GF-D8 (cell line): ENCODE results near the gene CCDC137.
A peak's percentile ranks its signal among the peaks of the same experiment; 100 is the strongest.

Source experiments
- DNase-seq: peaks from one replicate; lab custom pipeline; 2025; lab: John Stamatoyannopoulos, UW

Gene CCDC137

DNA sequence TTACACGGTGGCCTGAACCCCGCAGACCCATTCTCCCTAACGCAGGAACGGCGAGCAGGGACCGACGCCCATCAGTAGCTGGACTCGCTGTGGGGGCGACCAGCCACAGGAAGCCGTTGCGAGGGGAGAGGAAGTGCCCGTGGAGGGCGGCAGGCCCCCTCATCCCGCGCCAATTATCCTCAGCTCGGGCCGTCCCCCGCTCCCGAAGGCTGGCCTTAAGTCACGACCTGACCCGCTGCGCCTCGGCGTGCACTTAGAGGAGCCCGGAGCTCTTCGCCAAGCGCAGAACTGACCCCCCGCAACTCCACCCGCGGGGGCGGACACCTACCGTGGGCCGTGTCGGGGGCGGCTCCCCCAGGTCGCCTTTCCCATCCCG is 16.7 kb downstream of the CCDC137 start:
- no peak for DNase-seq

DNA sequence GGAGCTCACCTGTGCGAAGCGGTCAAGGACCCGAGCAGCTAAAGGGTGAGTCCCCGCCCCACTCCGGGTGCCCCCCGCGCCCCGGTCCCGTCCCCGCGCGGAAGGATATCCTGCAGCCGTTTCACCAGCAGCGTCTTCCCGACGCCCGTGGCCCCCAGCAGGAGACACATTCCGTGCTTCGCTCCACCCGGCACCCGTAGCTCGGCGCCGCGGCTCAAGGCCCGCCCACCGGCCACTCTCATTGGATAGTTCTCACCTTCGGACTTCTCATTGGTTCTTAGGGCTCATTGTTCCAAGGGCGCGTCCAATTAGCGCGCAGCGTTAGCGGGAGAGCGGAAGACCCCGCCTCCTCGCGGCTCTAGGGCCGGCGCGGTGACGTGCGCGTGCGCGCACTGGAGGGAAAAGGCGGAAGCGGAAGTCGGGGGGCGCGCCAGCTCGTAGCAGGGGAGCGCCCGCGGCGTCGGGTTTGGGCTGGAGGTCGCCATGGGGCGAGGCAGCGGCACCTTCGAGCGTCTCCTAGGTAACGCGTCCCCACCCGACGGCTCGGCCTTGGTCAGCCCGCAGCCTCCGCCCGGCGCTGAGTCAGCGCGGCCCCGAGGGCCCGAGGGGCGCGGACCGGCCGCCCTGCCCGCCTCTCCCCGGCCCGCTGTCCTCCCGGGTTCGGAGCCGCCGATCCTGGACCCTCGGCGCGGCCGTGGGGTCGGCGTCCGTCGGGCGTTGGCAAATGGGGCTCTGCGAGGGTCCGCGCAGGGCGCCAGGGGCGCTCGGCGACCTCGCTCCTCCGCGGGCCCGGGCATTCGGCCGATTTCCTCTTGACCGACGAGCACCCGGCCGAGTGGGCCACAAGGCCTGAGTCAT is 17.3 kb downstream of the CCDC137 start, which contains the start of the genes ARL16 and HGS:
TSS of gene ARL16 (minus strand) at position 214 of the 858 bp plus-strand sequence. CDS start at position 170, 44 bp downstream.
TSS of gene HGS (plus strand) at position 428 of the 858 bp plus-strand sequence. CDS start at position 484, 56 bp downstream.
- DNase-seq: peak; percentile 93

DNA sequence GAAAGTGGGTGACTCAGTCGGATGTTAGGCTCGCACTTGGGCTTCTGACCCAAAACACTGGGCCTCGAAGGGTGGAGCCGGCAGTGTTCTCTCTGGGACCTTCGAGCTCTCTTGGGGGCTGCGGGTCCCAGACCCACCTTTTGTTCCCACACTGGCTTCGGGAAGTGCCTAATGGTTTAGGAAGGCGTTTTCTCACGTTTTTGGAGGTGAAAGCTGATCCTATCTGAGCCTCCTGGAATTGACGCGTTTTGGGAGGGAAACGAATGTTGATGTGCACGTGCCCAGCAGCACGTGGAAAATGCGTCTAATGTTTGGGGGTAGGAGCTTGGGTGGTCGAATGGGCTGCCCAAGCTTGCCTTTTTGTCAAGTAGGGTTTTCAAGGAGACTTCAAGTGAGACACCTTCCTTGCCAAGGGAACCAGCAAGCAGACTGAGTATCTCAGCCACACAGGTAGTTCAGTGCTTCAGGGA is 17.9 kb downstream of the CCDC137 start:
- DNase-seq: no peak

DNA sequence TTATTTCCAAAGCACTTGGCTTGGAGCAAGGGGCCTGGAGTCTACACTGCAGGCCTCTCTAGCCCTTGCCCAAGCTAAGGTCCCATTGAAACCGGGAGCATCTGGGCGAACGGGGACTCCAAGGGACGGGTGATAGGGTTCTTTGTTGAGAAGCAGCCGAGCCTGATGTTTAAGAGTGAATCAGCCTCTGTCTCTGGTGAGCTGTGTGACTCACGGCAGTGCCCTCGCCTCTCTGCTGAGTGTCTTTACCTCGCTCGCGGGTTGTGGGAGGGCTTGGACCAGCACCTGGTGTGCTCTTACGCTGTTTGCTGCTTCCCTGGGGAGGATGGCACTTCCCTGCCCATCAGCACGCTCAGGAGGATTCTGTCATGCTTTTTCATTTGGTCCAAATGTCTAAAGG is 18.6 kb downstream of the CCDC137 start:
- DNase-seq: no peak

DNA sequence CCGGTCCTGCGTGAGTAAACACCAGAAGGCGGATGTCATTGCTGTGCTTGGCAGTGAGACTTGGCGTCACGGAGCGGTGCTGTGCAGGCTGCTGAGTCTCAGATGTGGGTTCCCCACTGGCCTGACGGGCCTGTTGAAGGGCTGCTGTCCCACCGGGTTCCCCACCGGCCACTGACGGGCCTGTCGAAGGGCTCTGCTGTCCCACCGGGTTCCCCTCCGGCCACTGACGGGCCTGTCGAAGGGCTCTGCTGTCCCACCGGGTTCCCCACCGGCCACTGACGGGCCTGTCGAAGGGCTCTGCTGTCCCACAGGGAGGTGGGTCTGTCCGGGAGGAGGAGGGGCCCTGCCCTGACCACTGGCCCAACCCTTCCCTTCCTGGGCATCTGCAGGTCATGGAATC is 20.1 kb downstream of the CCDC137 start:
- no peak for DNase-seq

DNA sequence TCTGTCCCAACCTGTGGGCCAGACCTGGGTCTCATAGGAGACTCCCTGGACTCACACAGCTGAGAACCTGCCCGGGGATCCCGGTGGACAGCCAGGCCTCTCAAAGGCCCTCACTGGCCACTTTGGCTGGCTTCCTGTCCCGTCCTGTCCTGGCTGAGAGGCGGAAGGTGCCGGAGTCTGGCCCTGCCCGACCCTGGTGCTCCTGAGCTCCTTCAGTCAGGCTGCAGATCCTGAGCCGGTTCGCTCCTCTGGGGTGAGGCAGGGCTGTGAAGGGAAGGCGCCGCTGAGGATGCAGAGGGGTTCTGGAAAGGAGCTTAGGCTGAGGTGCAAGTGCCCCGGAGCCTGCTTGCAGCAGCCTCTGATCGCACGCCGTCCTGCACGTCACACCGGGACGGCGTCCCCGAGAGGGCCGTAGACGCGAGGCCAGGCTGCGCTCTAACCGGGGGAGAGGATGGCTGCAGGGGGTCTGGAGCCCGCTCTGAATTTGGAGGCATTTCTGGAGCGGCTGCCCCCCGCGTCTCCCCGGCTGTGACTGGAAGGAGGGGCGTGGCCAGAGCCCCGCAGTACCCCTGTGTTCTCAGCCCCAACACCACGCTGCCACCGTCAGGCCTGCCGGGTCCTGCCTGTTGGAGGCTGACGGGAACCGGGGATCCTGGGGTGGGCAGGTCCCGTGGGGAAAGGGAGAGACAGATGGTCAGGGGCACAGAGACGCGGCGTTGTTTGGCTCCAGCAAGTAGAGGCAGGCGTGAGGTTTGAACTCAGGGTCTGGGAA is 21.4 kb downstream of the CCDC137 start:
- no peak for DNase-seq

DNA sequence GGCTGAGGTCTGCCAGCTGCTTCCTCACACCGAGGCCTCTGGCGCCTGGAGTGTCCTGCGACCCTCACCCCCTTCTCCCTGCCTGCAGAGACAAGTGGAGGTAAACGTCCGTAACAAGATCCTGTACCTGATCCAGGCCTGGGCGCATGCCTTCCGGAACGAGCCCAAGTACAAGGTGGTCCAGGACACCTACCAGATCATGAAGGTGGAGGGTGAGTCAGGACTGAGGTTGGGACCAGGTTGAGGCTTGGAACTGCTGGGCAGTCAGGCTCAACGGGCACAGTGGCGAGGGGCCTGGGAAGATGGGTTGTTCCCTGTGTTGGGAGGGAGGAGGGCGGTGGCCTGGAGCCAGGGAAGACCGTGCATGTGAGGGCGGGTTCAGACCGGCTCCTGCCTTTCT is 22.1 kb downstream of the CCDC137 start:
- no peak for DNase-seq

DNA sequence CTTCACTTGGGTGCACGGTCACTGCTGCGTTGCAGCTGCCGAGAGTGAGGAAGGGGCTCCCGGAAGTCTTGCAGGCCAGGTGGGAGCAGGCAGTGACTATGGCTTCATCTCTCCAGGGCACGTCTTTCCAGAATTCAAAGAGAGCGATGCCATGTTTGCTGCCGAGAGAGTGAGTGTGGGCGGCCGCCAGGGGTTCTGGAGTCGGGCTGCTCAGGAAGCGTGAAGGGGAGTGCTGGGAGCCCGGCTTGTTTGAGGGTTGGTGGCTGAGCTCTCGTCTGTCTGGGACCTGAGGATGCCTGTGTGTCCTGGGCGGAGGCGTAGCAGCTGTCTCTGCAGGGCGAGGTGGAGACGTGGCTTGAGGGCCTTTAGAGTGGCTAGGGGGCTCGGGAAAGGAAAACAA is 23.5 kb downstream of the CCDC137 start:
- no peak for DNase-seq

DNA sequence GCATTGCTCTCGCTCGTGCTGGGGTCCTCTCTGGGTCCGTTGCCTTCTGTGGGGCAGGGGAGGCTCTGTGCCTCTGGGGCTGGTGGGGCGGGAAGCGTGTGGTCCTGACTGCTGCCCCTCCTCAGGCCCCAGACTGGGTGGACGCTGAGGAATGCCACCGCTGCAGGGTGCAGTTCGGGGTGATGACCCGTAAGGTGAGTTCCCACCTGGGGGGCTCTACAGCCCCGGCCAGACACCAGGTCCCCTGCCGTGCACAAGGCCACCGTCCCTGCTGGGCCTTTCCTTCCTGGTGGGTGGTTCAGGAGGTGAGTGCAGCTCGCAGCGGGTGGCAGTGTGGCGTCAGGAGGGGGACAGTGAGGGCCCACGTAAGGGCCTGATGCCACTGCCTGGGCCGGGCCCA is 24.0 kb downstream of the CCDC137 start:
- DNase-seq: no peak

DNA sequence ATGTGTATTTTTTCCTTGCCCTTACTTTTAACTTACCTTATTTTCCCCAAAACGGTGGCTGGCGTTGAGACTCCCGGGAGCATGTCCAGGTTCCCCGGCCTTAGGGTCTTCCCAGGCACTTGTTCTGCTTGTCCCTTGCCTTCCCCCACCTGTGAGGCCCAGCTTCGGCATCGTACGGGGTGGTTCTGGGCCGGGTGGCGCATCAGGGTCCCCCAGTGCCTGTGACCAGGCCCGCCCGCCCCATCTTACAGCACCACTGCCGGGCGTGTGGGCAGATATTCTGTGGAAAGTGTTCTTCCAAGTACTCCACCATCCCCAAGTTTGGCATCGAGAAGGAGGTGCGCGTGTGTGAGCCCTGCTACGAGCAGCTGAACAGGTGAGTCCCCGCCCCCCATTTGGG is 24.7 kb downstream of the CCDC137 start:
- DNase-seq: no peak

DNA sequence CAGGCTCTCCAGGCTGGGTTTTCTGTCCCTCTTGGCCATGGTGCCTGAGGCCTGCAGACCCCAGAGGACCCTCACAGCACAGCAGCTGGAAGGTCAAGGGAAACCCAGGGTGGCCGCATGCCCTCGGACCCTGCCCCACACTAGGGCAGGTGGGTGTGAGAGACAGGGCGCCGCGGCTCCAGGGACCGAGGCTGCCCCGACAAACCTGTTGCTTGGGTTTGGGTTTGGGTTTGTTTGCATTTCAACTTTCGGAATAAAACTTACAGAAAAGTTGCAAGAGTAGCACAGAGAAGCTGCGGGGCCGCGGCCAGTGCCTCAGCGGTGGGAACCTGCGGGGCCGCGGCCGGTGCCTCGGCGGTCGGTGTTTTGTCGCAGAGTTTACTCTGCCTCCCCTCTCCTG is 25.1 kb downstream of the CCDC137 start:
- DNase-seq: no peak

DNA sequence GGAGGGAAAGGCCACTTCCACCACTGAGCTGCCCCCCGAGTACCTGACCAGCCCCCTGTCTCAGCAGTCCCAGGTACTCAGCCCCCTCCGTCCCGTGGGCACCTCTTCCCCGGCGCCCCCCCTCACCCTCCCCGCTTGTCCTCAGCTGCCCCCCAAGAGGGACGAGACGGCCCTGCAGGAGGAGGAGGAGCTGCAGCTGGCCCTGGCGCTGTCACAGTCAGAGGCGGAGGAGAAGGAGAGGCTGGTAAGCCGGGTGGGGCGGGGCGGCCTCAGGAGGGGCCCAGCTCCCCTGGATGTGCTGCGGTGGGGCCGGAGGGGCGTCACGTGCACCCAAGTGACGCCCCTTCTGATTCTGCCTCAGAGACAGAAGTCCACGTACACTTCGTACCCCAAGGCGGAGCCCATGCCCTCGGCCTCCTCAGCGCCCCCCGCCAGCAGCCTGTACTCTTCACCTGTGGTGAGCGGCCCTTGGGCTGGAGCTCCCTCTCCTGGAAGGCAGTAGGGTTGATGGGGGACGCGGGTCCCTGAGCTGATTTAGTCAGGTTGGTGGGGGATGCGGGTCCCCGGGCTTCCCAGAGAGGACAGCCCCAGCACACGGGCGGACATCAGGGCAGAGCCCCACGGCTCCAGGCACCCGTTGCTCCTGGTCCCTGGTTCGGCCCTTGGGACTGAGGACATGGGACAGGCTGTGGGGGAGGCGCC is 27.1 kb downstream of the CCDC137 start:
- DNase-seq: no peak

DNA sequence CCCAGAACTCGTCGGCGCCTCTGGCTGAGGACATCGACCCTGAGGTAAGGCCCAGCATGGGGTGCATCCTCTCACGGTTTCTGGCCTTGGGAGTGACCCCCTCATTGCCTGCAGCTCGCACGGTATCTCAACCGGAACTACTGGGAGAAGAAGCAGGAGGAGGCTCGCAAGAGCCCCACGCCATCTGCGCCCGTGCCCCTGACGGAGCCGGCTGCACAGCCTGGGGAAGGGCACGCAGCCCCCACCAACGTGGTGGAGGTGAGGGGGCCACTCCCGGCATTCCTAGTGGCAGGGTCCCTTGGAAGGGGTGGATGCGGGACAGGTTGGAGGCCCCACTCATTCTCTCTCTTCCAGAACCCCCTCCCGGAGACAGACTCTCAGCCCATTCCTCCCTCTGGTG is 28.3 kb downstream of the CCDC137 start:
- DNase-seq: no peak

DNA sequence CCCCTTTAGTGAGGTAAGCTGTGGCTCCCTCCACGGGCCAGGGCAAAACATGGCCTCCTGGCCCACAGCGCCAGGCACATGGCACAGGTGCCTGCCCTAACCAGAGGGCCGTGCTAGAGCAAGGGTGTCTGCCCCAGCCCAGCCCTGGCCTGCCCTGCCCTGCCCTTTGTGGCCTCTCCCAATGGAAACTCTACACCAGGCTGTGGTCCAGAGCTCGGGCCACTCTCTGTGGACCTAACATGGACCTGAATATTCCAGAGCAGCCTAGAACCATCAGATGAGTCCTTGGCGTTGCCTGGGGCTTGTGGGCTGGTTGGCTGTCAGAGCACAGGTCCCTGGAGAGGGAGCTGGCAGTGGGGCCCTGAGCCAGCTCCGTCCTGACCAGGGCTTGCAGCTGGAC is 28.7 kb downstream of the CCDC137 start:
- no peak for DNase-seq

DNA sequence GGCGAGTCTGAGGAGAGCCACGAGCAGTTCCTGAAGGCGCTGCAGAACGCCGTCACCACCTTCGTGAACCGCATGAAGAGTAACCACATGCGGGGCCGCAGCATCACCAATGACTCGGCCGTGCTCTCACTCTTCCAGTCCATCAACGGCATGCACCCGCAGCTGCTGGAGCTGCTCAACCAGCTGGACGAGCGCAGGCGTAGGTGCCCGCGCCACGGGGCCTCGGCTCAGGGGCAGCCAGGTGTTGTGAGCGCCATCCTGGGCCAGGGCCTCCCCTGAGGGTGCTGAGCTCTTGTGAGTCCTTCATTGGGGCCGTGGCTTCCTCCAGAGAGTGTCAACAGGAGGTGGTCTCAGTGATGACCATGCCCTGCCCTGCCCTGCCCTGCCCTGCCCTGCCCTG is 29.3 kb downstream of the CCDC137 start:
- no peak for DNase-seq

DNA sequence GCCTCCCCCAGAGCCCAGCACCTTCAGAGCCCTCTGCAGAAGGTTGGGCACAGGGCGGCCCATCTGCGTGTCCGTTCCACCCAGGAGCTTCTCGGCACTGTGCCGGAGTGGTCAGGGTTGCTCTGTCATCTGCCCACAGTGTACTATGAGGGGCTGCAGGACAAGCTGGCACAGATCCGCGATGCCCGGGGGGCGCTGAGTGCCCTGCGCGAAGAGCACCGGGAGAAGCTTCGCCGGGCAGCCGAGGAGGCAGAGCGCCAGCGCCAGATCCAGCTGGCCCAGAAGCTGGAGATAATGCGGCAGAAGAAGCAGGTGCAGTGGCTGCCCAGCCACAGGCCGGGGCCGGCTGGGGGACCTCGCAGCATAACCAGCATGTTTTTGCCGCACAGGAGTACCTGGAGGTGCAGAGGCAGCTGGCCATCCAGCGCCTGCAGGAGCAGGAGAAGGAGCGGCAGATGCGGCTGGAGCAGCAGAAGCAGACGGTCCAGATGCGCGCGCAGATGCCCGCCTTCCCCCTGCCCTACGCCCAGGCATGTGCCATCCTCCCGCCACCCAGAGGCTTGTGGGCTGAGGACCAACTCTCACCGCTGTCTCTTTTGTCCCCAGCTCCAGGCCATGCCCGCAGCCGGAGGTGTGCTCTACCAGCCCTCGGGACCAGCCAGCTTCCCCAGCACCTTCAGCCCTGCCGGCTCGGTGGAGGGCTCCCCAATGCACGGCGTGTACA is 29.8 kb downstream of the CCDC137 start:
- DNase-seq: no peak

DNA sequence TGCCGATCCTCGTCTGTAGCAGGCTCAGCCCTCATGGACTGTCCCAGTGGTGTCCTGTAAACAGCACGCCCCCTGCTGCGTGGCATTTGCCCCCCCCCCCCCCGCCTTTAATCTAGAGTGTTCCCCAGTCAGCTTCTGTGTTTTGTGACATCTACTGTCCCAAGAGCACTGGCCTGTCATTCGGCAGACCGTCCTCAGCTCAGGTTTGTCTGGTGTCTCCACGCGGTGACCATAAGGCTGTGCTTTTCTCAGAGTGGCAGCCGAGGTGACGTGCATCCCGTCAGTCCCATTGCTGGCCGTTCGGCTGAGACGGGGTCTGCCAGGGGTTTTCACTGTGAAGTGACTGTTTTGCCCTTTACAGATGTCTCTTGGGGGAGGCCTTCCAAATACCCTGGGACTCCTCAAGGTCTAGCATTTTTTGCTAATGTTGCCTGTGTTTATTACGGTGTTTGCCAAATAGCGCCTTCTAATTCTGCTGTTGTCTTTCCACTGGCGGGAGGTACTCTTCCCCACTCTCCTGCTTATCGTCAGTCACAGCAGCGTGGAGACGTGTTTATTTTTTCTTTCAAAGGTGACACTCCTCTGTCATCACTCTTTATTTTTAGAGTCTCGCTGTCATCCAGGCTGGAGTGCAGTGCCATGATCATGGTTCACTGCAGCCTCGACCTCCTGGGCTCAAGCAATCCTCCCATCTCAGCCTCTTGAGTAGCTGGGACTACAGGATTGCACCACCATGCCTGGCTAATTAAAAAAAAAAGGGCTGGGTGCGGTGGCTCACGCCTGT is 30.9 kb downstream of the CCDC137 start:
- no peak for DNase-seq

DNA sequence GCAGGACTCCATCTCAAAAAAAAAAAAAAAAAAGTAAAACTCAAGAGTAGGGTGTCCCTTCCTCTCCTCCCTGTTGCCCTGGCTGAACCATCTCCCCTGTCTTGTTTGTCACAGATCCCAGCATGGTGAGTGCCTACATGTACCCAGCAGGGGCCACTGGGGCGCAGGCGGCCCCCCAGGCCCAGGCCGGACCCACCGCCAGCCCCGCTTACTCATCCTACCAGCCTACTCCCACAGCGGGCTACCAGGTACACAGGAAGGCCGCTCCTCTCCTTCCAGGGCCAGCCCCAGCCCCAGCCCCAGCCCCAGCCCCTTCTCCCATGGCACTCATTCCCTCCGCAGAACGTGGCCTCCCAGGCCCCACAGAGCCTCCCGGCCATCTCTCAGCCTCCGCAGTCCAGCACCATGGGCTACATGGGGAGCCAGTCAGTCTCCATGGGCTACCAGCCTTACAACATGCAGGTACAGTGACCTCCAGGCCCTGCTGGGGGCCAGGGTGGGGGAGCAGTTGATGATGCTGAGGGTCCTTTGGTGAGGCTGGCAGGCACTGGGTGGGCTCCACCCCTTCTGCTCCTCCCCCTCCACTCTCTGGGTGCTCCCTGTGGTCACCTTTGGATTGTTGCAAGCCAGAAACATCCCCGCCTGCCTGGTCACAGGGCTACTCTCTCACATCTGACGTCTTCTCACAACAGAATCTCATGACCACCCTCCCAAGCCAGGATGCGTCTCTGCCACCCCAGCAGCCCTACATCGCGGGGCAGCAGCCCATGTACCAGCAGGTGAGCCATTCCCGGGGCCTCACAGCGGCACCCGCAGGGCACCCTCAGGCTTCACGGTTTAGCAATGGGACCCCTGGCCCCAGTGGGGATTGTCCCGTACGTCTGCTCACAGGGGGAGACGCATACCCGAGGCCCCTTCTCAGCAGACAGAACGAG is 34.1 kb downstream of the CCDC137 start:
- DNase-seq: no peak

DNA sequence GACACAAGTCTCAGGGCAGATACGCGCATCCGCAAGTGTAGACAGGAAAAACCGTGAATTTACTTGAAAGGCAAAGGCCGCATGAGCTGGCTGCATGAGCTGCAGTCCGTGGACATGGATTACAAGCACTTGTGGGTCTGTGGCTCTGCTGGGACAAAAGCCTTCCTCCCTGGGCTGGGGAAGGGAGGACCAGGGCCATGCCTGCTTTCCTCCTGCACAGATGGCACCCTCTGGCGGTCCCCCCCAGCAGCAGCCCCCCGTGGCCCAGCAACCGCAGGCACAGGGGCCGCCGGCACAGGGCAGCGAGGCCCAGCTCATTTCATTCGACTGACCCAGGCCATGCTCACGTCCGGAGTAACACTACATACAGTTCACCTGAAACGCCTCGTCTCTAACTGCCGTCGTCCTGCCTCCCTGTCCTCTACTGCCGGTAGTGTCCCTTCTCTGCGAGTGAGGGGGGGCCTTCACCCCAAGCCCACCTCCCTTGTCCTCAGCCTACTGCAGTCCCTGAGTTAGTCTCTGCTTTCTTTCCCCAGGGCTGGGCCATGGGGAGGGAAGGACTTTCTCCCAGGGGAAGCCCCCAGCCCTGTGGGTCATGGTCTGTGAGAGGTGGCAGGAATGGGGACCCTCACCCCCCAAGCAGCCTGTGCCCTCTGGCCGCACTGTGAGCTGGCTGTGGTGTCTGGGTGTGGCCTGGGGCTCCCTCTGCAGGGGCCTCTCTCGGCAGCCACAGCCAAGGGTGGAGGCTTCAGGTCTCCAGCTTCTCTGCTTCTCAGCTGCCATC is 34.9 kb downstream of the CCDC137 start:
- DNase-seq: no peak
